IMR-90 (cell line): ENCODE results near the gene KCNF1. TPM values are rescaled to one million over a fixed set of nuclear protein-coding genes. Genes with fewer than 3 reads are reported as not detected.

Source experiments
- ATAC-seq: fragments of 200-7000 bp; cut with Tn5 transposase; 2 replicates; pipeline ENCODE4 v1.9.1; 2020; ENCODE audit warnings: low read depth, mild to moderate bottlenecking, moderate library complexity
- BruUV-seq: library from RNA; stranded (reverse); fragments of 400-500 nt; replicated peaks from 2 replicates; lab custom pipeline; 2021; lab: Mats Ljungman, UMichigan
- CTCF ChIA-PET: fragments of 300-600 bp; formaldehyde crosslinking; extraction: SDS; loops from one replicate; lab custom pipeline; 2021; ENCODE audit warnings: antibody characterized with exemption; lab: Yijun Ruan, JAX
- POLR2A ChIA-PET: fragments of 300-600 bp; sonication (Branson Sonifier 250); formaldehyde crosslinking; loops from one replicate; lab custom pipeline; 2022; ENCODE audit warnings: antibody characterized with exemption; ENCODE audit not compliant: unreplicated experiment; lab: Charles Lee
- DNase-seq: peaks from one replicate; pipeline ENCODE4 v3.0.0; 2013
- H2AFZ ChIP-seq: replicated peaks from 2 replicates; pipeline ENCODE3; 2013; ENCODE audit warnings: low read length, mild to moderate bottlenecking; ENCODE audit not compliant: poor library complexity
- H2AK5ac ChIP-seq: 2 replicates; pipeline ENCODE4 v1.6.1; 2013; ENCODE audit warnings: low read depth, low read length, inconsistent platforms
- H2AK9ac ChIP-seq: replicated peaks from 2 replicates; pipeline ENCODE3; 2013; ENCODE audit warnings: mild to moderate bottlenecking, low read depth, low read length, moderate library complexity; ENCODE audit not compliant: poor library complexity
- H2BK120ac ChIP-seq: 2 replicates; pipeline ENCODE4 v1.6.1; 2013; ENCODE audit warnings: low read depth, low read length, inconsistent platforms
- H2BK15ac ChIP-seq: 3 replicates; pipeline ENCODE4 v1.6.1; 2013; ENCODE audit warnings: low read depth, low read length, inconsistent platforms
- H2BK20ac ChIP-seq: 2 replicates; pipeline ENCODE4 v1.6.1; 2013; ENCODE audit warnings: low read depth, mild to moderate bottlenecking, inconsistent platforms, low read length, moderate library complexity
- H2BK5ac ChIP-seq: 2 replicates; pipeline ENCODE4 v1.6.1; 2013; ENCODE audit warnings: mild to moderate bottlenecking, low read depth, low read length, inconsistent platforms; ENCODE audit not compliant: poor library complexity, severe bottlenecking
- H3K14ac ChIP-seq: replicated peaks from 2 replicates; pipeline ENCODE4 v1.6.1; 2013; ENCODE audit warnings: low read depth, low read length, inconsistent platforms
- H3K18ac ChIP-seq: 2 replicates; pipeline ENCODE4 v1.6.1; 2013; ENCODE audit warnings: low read depth, low read length, control low read depth
- H3K23ac ChIP-seq: 2 replicates; pipeline ENCODE4 v1.6.1; 2013; ENCODE audit warnings: low read depth, low read length, inconsistent platforms
- H3K27ac ChIP-seq: 2 replicates; pipeline ENCODE4 v1.5.1; 2013; ENCODE audit warnings: mild to moderate bottlenecking, control low read depth, low read length; ENCODE audit not compliant: insufficient read depth
- H3K27me3 ChIP-seq: 2 replicates; pipeline ENCODE4 v1.6.1; 2013; ENCODE audit warnings: low read length; ENCODE audit not compliant: control insufficient read depth, insufficient read depth
- H3K36me3 ChIP-seq: 2 replicates; pipeline ENCODE4 v1.6.1; 2013; ENCODE audit warnings: low read length, mixed read lengths; ENCODE audit not compliant: control insufficient read depth, insufficient read depth
- H3K4ac ChIP-seq: 2 replicates; pipeline ENCODE4 v1.6.1; 2013; ENCODE audit warnings: low read depth, low read length, inconsistent platforms
- H3K4me1 ChIP-seq: 2 replicates; pipeline ENCODE4 v1.6.1; 2013; ENCODE audit warnings: low read length, mixed read lengths; ENCODE audit not compliant: control insufficient read depth, insufficient read depth
- H3K4me2 ChIP-seq: 2 replicates; pipeline ENCODE4 v1.6.1; 2013; ENCODE audit warnings: low read depth, mild to moderate bottlenecking, control low read depth, low read length, moderate library complexity
- H3K4me3 ChIP-seq: 2 replicates; pipeline ENCODE4 v1.5.1; 2013; ENCODE audit warnings: low read depth, mild to moderate bottlenecking, control low read depth, low read length, moderate library complexity; ENCODE audit not compliant: insufficient read depth
- H3K56ac ChIP-seq: 2 replicates; pipeline ENCODE4 v1.6.1; 2013; ENCODE audit warnings: low read length, inconsistent platforms; ENCODE audit not compliant: insufficient read depth; ENCODE audit errors: extremely low read depth
- H3K79me1 ChIP-seq, 2 experiments: 2 replicates each; pipeline ENCODE4 v1.6.1; 2013; ENCODE audit warnings: low read length in 2 of 2, inconsistent platforms in 1 of 2, low read depth in 1 of 2
- H3K9ac ChIP-seq: 2 replicates; pipeline ENCODE4 v1.6.1; 2013; ENCODE audit warnings: low read depth, low read length, control low read depth
- H3K9me1 ChIP-seq: 2 replicates; pipeline ENCODE4 v1.6.1; 2013; ENCODE audit warnings: low read length, inconsistent platforms; ENCODE audit not compliant: insufficient read depth
- H3K9me3 ChIP-seq: 2 replicates; pipeline ENCODE4 v1.6.1; 2013; ENCODE audit warnings: low read length; ENCODE audit not compliant: control insufficient read depth, insufficient read depth
- H4K20me1 ChIP-seq: 2 replicates; pipeline ENCODE4 v1.6.1; 2013; ENCODE audit warnings: low read length, inconsistent platforms; ENCODE audit not compliant: insufficient read depth
- H4K5ac ChIP-seq: 2 replicates; pipeline ENCODE4 v1.6.1; 2013; ENCODE audit warnings: mild to moderate bottlenecking, low read depth, low read length, control low read depth
- H4K8ac ChIP-seq, 2 experiments: 2 replicates each; pipeline ENCODE4 v1.6.1; 2013; ENCODE audit warnings: low read depth in 2 of 2, low read length in 2 of 2, control low read depth in 1 of 2, inconsistent platforms in 1 of 2
- H4K91ac ChIP-seq: 2 replicates; pipeline ENCODE4 v1.6.1; 2013; ENCODE audit warnings: low read depth, low read length, inconsistent platforms; ENCODE audit not compliant: insufficient read depth
- BHLHE40 ChIP-seq: fragments of 150-350 bp; IDR thresholded peaks from 2 replicates; pipeline ENCODE4 v1.6.1; 2016; ENCODE audit warnings: mild to moderate bottlenecking, low read depth, low read length
- CEBPB ChIP-seq: IDR thresholded peaks from 2 replicates; pipeline ENCODE4 v1.6.1; 2012; ENCODE audit warnings: low read depth, low read length, improper control_type of control experiment
- CHD1 ChIP-seq: IDR thresholded peaks from 2 replicates; pipeline ENCODE4 v1.6.1; 2012; ENCODE audit warnings: low read depth, low read length, improper control_type of control experiment
- CTCF ChIP-seq: conservative IDR thresholded peaks from 2 replicates; pipeline ENCODE4 v1.5.1; 2012; ENCODE audit warnings: mild to moderate bottlenecking, low read depth, low read length, improper control_type of control experiment
- ELK1 ChIP-seq: fragments of 150-350 bp; IDR thresholded peaks from 2 replicates; pipeline ENCODE4 v1.6.1; 2016; ENCODE audit warnings: low read depth, mild to moderate bottlenecking, low read length, moderate library complexity, borderline replicate concordance
- FOS ChIP-seq: fragments of 150-350 bp; IDR thresholded peaks from 2 replicates; pipeline ENCODE4 v1.6.1; 2016; ENCODE audit warnings: low read depth, low read length
- MAFK ChIP-seq: IDR thresholded peaks from 2 replicates; pipeline ENCODE4 v1.6.1; 2012; ENCODE audit warnings: low read depth, low read length, improper control_type of control experiment
- MAZ ChIP-seq: IDR thresholded peaks from 2 replicates; pipeline ENCODE4 v1.6.1; 2012; ENCODE audit warnings: low read depth, mild to moderate bottlenecking, low read length, improper control_type of control experiment, moderate library complexity, borderline replicate concordance
- MXI1 ChIP-seq: IDR thresholded peaks from 2 replicates; pipeline ENCODE4 v1.6.1; 2012; ENCODE audit warnings: low read depth, mild to moderate bottlenecking, low read length, moderate library complexity, borderline replicate concordance
- NFE2L2 ChIP-seq: fragments of 150-350 bp; IDR thresholded peaks from 2 replicates; pipeline ENCODE4 v1.6.1; 2016; ENCODE audit warnings: low read depth, mild to moderate bottlenecking, low read length
- POLR2A ChIP-seq: IDR thresholded peaks from 2 replicates; pipeline ENCODE4 v1.6.1; 2012; ENCODE audit warnings: mild to moderate bottlenecking, low read depth, low read length
- RAD21 ChIP-seq: IDR thresholded peaks from 2 replicates; pipeline ENCODE4 v1.6.1; 2012; ENCODE audit warnings: low read length, improper control_type of control experiment
- RCOR1 ChIP-seq: IDR thresholded peaks from 2 replicates; pipeline ENCODE4 v1.6.1; 2012; ENCODE audit warnings: mild to moderate bottlenecking, low read length, improper control_type of control experiment; ENCODE audit not compliant: insufficient replicate concordance
- RFX5 ChIP-seq: IDR thresholded peaks from 2 replicates; pipeline ENCODE4 v1.8.0; 2012; ENCODE audit warnings: low read depth, mild to moderate bottlenecking, low read length, moderate library complexity
- SMC3 ChIP-seq: fragments of 150-350 bp; IDR thresholded peaks from 2 replicates; pipeline ENCODE4 v1.6.1; 2016; ENCODE audit warnings: low read depth, mild to moderate bottlenecking, antibody characterized with exemption, low read length, moderate library complexity
- USF2 ChIP-seq: fragments of 150-350 bp; IDR thresholded peaks from 2 replicates; pipeline ENCODE4 v1.6.1; 2017; ENCODE audit warnings: mild to moderate bottlenecking, antibody characterized with exemption, low read length, low read depth
- WGBS, 2 experiments: methylation state at CpG; one replicate each; pipeline versions ENCODE4 v1.1.5 to v1.1.7; 2013; ENCODE audit warnings: missing lambda C conversion rate in 2 of 2; ENCODE audit not compliant: insufficient read length in 1 of 2; ENCODE audit errors: extremely low coverage in 2 of 2; 5-methylcytosine and 5-hydroxymethylcytosine counted together
- dilution Hi-C: fragments of 300-500 bp; cut with HindIII; formaldehyde crosslinking; loops from one replicate; pipeline ENCODE4 v1.14.3; 2018; ENCODE audit warnings: low sequenced_read_pairs; ENCODE audit not compliant: unreplicated experiment
- in situ Hi-C: fragments of 300-500 bp; cut with MboI; formaldehyde crosslinking; loops from 3 replicates; pipeline ENCODE4 v1.14.3; 2019; ENCODE audit warnings: low sequenced_read_pairs, inconsistent platforms, mixed read lengths
- intact Hi-C: fragments of 100-400 bp; cut with micrococcal nuclease; formaldehyde crosslinking; loops from 2 replicates; pipeline ENCODE4 v1.10.0; 2022
- polyA plus RNA-seq, 3 experiments: library from polyadenylated mRNA; depleted of rRNA; stranded (reverse); fragments of >200 nt; gene quantifications; 2 replicates each; pipeline ENCODE4 v1.2.3, GENCODE V29; 2012; ENCODE audit warnings: low replicate concordance in 1 of 3
- total RNA-seq: library from RNA; depleted of rRNA; stranded (reverse); fragments of >200 nt; gene quantifications from 2 replicates; pipeline ENCODE4 v1.2.3, GENCODE V29; 2012

Gene KCNF1
- total and polyA plus RNA-seq, 2 of the 4 experiments (the other 2 are of a cell fraction) = 0.54 to 1.4 TPM

GRCh38 chr2:10940596-10940995 lies 28.9 kb downstream of the KCNF1 start:
- no peak overlapping the region for H3K56ac ChIP-seq
- no peaks in the 10 kb centered on the region for H3K79me1 ChIP-seq
- no peak overlapping the region for H2BK15ac ChIP-seq
- H3K36me3 ChIP-seq = no peaks in the 10 kb centered on the region
- H3K27me3 ChIP-seq = no peaks in the 10 kb centered on the region
- H3K4me2 ChIP-seq = no peak overlapping the region
- intact Hi-C loops (no loop called here), dilution Hi-C loops (no loop called here), in situ Hi-C loops (no loop called here)
- no peak overlapping the region for H2AK9ac ChIP-seq
- H2BK120ac ChIP-seq = peak overlapping the region; percentile 44
- H3K14ac ChIP-seq = no peak overlapping the region
- H4K20me1 ChIP-seq = no peaks in the 10 kb centered on the region
- no peak overlapping the region for H2AFZ ChIP-seq
- H3K9me1 ChIP-seq = peaks cover 7% of the 10 kb centered on the region
- no peak overlapping the region for H3K27ac ChIP-seq
- H4K91ac ChIP-seq = no peak overlapping the region
- TF ChIP-seq USF2 (no peak), POLR2A (no peak), RFX5 (no peak), MAFK (no peak), BHLHE40 (no peak), RCOR1 (no peak), FOS (no peak), CEBPB (no peak), CHD1 (no peak), MAZ (no peak), MXI1 (no peak), NFE2L2 (no peak), SMC3 (no peak), CTCF (no peak), RAD21 (no peak), ELK1 (no peak)
- ChIA-PET POLR2A (no interaction called here), CTCF (no interaction called here)
- no peak for ATAC-seq
- H3K23ac ChIP-seq = no peak overlapping the region
- no peak overlapping the region for H3K9ac ChIP-seq
- no peak overlapping the region for H4K5ac ChIP-seq
- no peak for DNase-seq
- no TSS peak for BruUV-seq
- no peak overlapping the region for H3K4me3 ChIP-seq
- H2AK5ac ChIP-seq = peak overlapping the region; percentile 22; the same call in 1 of the 2 replicates
- H2BK20ac ChIP-seq = peak overlapping the region; percentile 27; the same call in 1 of the 2 replicates
- H3K9me3 ChIP-seq = peaks cover 2% of the 10 kb centered on the region; the same call in 1 of the 2 replicates
- peaks cover 10% of the 10 kb centered on the region for H3K4me1 ChIP-seq
- H3K18ac ChIP-seq = no peak overlapping the region
- no CpG with 5 or more reads among the region's 2 CpGs for WGBS, 2 experiments
- H4K8ac ChIP-seq = no peak overlapping the region
- no peak overlapping the region for H2BK5ac ChIP-seq
- H3K4ac ChIP-seq = 0 out of 2 replicates have a peak overlapping the region, but pooled peaks have one; percentile 25
